NCI-H2081 treated with DMSO at 0.1 percent for 48 hours (cell line): ENCODE measurements around the gene DYNLL2.
"Not testable (repeated sequence)": the region's sequence is repeated elsewhere in the genome, so short reads cannot be mapped to it uniquely, and the experiment has no call there.

Experiments used
- DNase-seq: peaks from one replicate; lab custom pipeline; 2025; lab: John Stamatoyannopoulos, UW

Gene DYNLL2

GRCh38 chr17:58072862-58073261, 10.4 kb upstream of the DYNLL2 start:
- no peak for DNase-seq

- DNase-seq = not testable (repeated sequence)
Measured at GRCh38 chr17:58073266-58073665, 10.0 kb upstream of the DYNLL2 start.

- DNase-seq = not testable (repeated sequence)
Measured at GRCh38 chr17:58074406-58074805, 8.8 kb upstream of the DYNLL2 start.

GRCh38 chr17:58079300-58080033, 3.8 kb upstream of the DYNLL2 start:
- no peak for DNase-seq

- DNase-seq = no peak
Measured at GRCh38 chr17:58081646-58082340, 1.4 kb upstream of the DYNLL2 start.

- no peak for DNase-seq
Measured at GRCh38 chr17:58082341-58082869, 814 bp upstream of the DYNLL2 start.

- DNase-seq = no peak
Measured at GRCh38 chr17:58083491-58084316, 485 bp downstream of the DYNLL2 start.

GRCh38 chr17:58084317-58084981, 1.2 kb downstream of the DYNLL2 start:
- no peak for DNase-seq

GRCh38 chr17:58085039-58085715, 2.0 kb downstream of the DYNLL2 start:
- DNase-seq = no peak

- no peak for DNase-seq
Measured at GRCh38 chr17:58086953-58087352, 3.7 kb downstream of the DYNLL2 start.

GRCh38 chr17:58088624-58089023, 5.4 kb downstream of the DYNLL2 start:
- DNase-seq = no peak

GRCh38 chr17:58089111-58089510, 5.9 kb downstream of the DYNLL2 start:
- no peak for DNase-seq

GRCh38 chr17:58091024-58091567, 7.9 kb downstream of the DYNLL2 start:
- no peak for DNase-seq

GRCh38 chr17:58092101-58092796, 9.0 kb downstream of the DYNLL2 start:
- DNase-seq = no peak

GRCh38 chr17:58092797-58093385, 9.7 kb downstream of the DYNLL2 start:
- DNase-seq = no peak

- no peak for DNase-seq
Measured at GRCh38 chr17:58094118-58094517, 10.9 kb downstream of the DYNLL2 start.

GRCh38 chr17:58096892-58097291, 13.7 kb downstream of the DYNLL2 start:
- no peak for DNase-seq

- no peak for DNase-seq
Measured at GRCh38 chr17:58097384-58098088, 14.3 kb downstream of the DYNLL2 start.

GRCh38 chr17:58100506-58100905, 17.3 kb downstream of the DYNLL2 start:
- DNase-seq = no peak
